Measurements from ENCODE around the gene ADSS1. TPM values are rescaled to one million over a fixed set of nuclear protein-coding genes. Genes with fewer than 3 reads are reported as not detected.

Gene ADSS1
- total RNA-seq, 1 experiment from 2014 or later: 9.9 TPM

DNA sequence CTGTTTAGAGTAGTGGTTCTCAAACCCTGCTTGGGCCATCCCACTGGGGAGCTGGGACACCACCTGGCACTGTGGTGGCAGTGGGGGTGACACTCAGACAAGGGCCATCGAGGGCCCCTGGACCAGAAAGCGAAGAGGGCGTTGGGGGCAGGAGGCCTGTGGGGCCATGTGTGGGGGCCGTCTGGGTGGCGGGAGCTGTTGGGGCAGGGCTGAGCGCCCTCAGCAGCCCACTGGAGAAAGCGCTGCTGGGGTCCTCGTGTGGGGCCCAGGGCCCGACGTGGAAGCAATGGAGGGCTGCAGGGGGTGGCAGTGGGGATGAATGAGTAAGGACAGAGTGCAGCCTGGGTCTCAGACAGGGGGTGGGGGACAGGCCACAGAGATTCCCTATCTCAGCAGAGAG lies 5.9 kb upstream of the ADSS1 start:
- H3K27me3 ChIP-seq (ENCODE audit: insufficient read depth, low read length): no peaks in the 10 kb centered on the region
- no peaks in the 10 kb centered on the region for H4K20me1 ChIP-seq (ENCODE audit: insufficient read depth)
- DNase-seq (ENCODE audit: low read depth, low spot score): no peak
- ChIA-PET RAD21 (ENCODE audit: low non-redundant PET in 1 of 2, low total read pairs in 2 of 2, uncharacterized antibody in 2 of 2, unreplicated experiment in 2 of 2) (no interaction called here), CTCF (no interaction called here), POLR2A (no interaction called here)
- H3K27ac ChIP-seq (ENCODE audit: low read depth, low read length): no peak overlapping the region
- H3K9me2 ChIP-seq (ENCODE audit: insufficient read depth): no peaks in the 10 kb centered on the region
- no peak overlapping the region for H3K9ac ChIP-seq (ENCODE audit: low read length)
- no peak overlapping the region for H3K4me3 ChIP-seq (replicated peaks in 1 of 2; ENCODE audit: low read depth in 1 of 2, low read length in 2 of 2)
- H2AFZ ChIP-seq (ENCODE audit: low read depth, low read length, poor library complexity, severe bottlenecking): no peak overlapping the region
- H3K4me1 ChIP-seq (ENCODE audit: control insufficient read depth in 1 of 2, insufficient read depth in 2 of 2, low read length in 2 of 2): peaks cover under 1 to 3% of the 10 kb centered on the region in 2 experiments; a peak in 2 of 4 replicates
- H3K9me3 ChIP-seq (ENCODE audit: control insufficient read depth in 1 of 2, insufficient read depth in 1 of 2, low read depth in 1 of 2, low read length in 2 of 2): no peaks in the 10 kb centered on the region
- H3K79me2 ChIP-seq (ENCODE audit: insufficient read depth, low read length): no peaks in the 10 kb centered on the region
- intact Hi-C loops (cut with micrococcal nuclease): no loop called here
- no peak overlapping the region for H3K4me2 ChIP-seq (ENCODE audit: low read length)
- H3K36me3 ChIP-seq (ENCODE audit: control insufficient read depth in 1 of 2, insufficient read depth in 2 of 2, low read length in 2 of 2): peaks cover 0 to 22% of the 10 kb centered on the region in 2 experiments; a peak in 3 of 4 replicates
- TF ChIP-seq, protein P1, sequence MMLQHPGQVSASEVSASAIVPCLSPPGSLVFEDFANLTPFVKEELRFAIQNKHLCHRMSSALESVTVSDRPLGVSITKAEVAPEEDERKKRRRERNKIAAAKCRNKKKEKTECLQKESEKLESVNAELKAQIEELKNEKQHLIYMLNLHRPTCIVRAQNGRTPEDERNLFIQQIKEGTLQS (IDR thresholded peaks at IDR 0.05): no peak
- TF ChIP-seq, protein P2, sequence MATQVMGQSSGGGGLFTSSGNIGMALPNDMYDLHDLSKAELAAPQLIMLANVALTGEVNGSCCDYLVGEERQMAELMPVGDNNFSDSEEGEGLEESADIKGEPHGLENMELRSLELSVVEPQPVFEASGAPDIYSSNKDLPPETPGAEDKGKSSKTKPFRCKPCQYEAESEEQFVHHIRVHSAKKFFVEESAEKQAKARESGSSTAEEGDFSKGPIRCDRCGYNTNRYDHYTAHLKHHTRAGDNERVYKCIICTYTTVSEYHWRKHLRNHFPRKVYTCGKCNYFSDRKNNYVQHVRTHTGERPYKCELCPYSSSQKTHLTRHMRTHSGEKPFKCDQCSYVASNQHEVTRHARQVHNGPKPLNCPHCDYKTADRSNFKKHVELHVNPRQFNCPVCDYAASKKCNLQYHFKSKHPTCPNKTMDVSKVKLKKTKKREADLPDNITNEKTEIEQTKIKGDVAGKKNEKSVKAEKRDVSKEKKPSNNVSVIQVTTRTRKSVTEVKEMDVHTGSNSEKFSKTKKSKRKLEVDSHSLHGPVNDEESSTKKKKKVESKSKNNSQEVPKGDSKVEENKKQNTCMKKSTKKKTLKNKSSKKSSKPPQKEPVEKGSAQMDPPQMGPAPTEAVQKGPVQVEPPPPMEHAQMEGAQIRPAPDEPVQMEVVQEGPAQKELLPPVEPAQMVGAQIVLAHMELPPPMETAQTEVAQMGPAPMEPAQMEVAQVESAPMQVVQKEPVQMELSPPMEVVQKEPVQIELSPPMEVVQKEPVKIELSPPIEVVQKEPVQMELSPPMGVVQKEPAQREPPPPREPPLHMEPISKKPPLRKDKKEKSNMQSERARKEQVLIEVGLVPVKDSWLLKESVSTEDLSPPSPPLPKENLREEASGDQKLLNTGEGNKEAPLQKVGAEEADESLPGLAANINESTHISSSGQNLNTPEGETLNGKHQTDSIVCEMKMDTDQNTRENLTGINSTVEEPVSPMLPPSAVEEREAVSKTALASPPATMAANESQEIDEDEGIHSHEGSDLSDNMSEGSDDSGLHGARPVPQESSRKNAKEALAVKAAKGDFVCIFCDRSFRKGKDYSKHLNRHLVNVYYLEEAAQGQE (IDR thresholded peaks at IDR 0.05; ENCODE audit: low read depth): no peak
- TF ChIP-seq CBX3 (IDR thresholded peaks at IDR 0.05; ENCODE audit: low read depth) (no peak), SRF (IDR thresholded peaks at IDR 0.05; ENCODE audit: low read depth) (no peak), EGR1 (IDR thresholded peaks at IDR 0.05; ENCODE audit: low read depth) (no peak)
- TF ChIP-seq, protein P3, sequence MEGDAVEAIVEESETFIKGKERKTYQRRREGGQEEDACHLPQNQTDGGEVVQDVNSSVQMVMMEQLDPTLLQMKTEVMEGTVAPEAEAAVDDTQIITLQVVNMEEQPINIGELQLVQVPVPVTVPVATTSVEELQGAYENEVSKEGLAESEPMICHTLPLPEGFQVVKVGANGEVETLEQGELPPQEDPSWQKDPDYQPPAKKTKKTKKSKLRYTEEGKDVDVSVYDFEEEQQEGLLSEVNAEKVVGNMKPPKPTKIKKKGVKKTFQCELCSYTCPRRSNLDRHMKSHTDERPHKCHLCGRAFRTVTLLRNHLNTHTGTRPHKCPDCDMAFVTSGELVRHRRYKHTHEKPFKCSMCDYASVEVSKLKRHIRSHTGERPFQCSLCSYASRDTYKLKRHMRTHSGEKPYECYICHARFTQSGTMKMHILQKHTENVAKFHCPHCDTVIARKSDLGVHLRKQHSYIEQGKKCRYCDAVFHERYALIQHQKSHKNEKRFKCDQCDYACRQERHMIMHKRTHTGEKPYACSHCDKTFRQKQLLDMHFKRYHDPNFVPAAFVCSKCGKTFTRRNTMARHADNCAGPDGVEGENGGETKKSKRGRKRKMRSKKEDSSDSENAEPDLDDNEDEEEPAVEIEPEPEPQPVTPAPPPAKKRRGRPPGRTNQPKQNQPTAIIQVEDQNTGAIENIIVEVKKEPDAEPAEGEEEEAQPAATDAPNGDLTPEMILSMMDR (IDR thresholded peaks at IDR 0.05 in 2 of 3, conservative IDR thresholded peaks at IDR 0.05 in 1 of 3; ENCODE audit: borderline replicate concordance in 1 of 3, insufficient read depth in 1 of 3, low read depth in 2 of 3, low read length in 2 of 3): no peak
- no TSS peak for BruUV-seq (replicated peaks)
- no peak for ATAC-seq
